ENCODE measurements around the gene MYPOP. TPM values are rescaled to one million over a fixed set of nuclear protein-coding genes. Genes with fewer than 3 reads are reported as not detected.

The MYPOP gene
- total and polyA plus RNA-seq, 10 of the 15 experiments (the other 5 are each of a cell fraction or from before 2014, with no cell fraction given): 0.47 to 9.4 (median 1.4) TPM

DNA sequence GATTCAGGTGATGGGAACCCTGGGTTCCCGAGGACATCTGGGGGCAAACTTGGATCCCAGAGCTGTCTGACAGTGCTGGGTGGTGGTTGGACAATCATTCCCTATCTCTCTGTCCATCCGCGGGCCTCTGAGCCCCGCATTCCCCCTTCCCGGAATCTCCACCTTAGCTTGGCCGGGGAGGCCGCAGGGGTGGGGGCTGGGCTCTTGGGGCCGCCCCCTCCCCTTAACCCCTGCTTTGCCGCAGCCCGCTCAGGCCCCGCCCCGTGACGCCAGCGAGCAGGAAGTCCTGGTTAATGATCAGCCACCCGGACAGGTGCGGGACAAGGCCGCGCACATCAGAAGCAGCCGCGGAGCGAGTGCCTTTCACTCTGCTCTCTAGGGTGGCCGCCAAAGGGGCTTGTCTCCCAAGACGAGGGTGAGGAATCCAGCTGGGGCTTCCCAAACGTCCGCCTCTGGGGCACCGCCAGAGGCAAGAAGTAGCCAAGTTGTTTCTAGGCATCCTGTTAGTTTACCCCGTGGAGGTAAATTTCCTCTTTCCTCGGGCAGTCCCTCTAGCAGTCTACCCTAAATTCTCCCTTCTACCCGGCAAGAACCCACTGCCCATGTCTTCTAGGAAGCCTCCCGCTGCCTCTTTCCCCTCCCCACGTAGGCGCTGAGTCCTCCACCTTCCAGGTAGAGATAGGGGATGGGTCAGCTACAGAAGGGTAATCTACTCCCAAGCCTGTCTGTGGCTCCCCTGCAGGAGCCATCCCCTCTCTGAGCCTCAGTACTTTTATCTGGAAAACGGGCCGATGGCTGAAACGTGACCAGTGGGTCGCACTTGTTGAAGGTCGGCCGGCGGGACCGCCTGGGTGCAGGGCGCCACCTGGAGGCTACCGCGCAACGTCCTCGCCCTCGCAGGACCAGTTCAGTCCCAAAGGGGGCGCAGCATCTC is 19.5 kb downstream of the MYPOP start (continued):
- TF ChIP-seq JUND (IDR thresholded peaks at IDR 0.05; ENCODE audit: low read depth, low read length): 0 out of 2 replicates have a peak, but pooled peaks have one; percentile 16
- no peak for TF ChIP-seq SUZ12 (IDR thresholded peaks at IDR 0.05; ENCODE audit: unreplicated experiment)
- no peak for TF ChIP-seq EZH2 (IDR thresholded peaks at IDR 0.05; ENCODE audit: borderline replicate concordance, control insufficient read depth, low read depth, low read length)
- TF ChIP-seq, protein P1, sequence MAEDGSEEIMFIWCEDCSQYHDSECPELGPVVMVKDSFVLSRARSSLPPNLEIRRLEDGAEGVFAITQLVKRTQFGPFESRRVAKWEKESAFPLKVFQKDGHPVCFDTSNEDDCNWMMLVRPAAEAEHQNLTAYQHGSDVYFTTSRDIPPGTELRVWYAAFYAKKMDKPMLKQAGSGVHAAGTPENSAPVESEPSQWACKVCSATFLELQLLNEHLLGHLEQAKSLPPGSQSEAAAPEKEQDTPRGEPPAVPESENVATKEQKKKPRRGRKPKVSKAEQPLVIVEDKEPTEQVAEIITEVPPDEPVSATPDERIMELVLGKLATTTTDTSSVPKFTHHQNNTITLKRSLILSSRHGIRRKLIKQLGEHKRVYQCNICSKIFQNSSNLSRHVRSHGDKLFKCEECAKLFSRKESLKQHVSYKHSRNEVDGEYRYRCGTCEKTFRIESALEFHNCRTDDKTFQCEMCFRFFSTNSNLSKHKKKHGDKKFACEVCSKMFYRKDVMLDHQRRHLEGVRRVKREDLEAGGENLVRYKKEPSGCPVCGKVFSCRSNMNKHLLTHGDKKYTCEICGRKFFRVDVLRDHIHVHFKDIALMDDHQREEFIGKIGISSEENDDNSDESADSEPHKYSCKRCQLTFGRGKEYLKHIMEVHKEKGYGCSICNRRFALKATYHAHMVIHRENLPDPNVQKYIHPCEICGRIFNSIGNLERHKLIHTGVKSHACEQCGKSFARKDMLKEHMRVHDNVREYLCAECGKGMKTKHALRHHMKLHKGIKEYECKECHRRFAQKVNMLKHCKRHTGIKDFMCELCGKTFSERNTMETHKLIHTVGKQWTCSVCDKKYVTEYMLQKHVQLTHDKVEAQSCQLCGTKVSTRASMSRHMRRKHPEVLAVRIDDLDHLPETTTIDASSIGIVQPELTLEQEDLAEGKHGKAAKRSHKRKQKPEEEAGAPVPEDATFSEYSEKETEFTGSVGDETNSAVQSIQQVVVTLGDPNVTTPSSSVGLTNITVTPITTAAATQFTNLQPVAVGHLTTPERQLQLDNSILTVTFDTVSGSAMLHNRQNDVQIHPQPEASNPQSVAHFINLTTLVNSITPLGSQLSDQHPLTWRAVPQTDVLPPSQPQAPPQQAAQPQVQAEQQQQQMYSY (CRISPR knock-in tag; IDR thresholded peaks at IDR 0.05): no peak
- TF ChIP-seq, protein P2, sequence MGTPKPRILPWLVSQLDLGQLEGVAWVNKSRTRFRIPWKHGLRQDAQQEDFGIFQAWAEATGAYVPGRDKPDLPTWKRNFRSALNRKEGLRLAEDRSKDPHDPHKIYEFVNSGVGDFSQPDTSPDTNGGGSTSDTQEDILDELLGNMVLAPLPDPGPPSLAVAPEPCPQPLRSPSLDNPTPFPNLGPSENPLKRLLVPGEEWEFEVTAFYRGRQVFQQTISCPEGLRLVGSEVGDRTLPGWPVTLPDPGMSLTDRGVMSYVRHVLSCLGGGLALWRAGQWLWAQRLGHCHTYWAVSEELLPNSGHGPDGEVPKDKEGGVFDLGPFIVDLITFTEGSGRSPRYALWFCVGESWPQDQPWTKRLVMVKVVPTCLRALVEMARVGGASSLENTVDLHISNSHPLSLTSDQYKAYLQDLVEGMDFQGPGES (IDR thresholded peaks at IDR 0.05): no peak
- peak; percentile 89 for TF ChIP-seq YY1 (IDR thresholded peaks at IDR 0.05; ENCODE audit: low read depth, low read length)
- TF ChIP-seq SMAD5 (IDR thresholded peaks at IDR 0.05; ENCODE audit: low read depth): no peak; the same call in 1 of the 2 replicates
- no peak for TF ChIP-seq CEBPB (IDR thresholded peaks at IDR 0.05; ENCODE audit: borderline replicate concordance in 1 of 2, low read depth in 2 of 2, low read length in 2 of 2)
- TF ChIP-seq POU2F2 (IDR thresholded peaks at IDR 0.05; ENCODE audit: borderline replicate concordance, low read depth, low read length): peak; percentile 75; the same call in 1 of the 3 replicates
- peak; percentile 99 for TF ChIP-seq BHLHE40 (IDR thresholded peaks at IDR 0.05; ENCODE audit: borderline replicate concordance in 1 of 2, low read depth in 2 of 2, low read length in 1 of 2)
- peak; percentile 83 for TF ChIP-seq CHD2 (IDR thresholded peaks at IDR 0.05; ENCODE audit: borderline replicate concordance, low read depth, low read length)
- TF ChIP-seq PAX8 (IDR thresholded peaks at IDR 0.05): no peak
- TF ChIP-seq ZNF24 (IDR thresholded peaks at IDR 0.05): no peak
- TF ChIP-seq CBFB (IDR thresholded peaks at IDR 0.05; ENCODE audit: low read depth): peak; percentile 24; the same call in 1 of the 2 replicates
- no peak for TF ChIP-seq STAT3 (IDR thresholded peaks at IDR 0.05; ENCODE audit: low read depth, low read length)
- TF ChIP-seq EED (IDR thresholded peaks at IDR 0.05; ENCODE audit: low read depth): peak; percentile 13; the same call in 1 of the 2 replicates
- peak; percentile 14 for TF ChIP-seq BACH1 (IDR thresholded peaks at IDR 0.05; ENCODE audit: borderline replicate concordance)
- no peak for TF ChIP-seq HDAC2 (IDR thresholded peaks at IDR 0.05)
- TF ChIP-seq NFYA (IDR thresholded peaks at IDR 0.05; ENCODE audit: borderline replicate concordance, low read depth, low read length): no peak
- TF ChIP-seq IKZF1 (conservative IDR thresholded peaks at IDR 0.05): peak; percentile 66
- TF ChIP-seq BRCA1 (IDR thresholded peaks at IDR 0.05; ENCODE audit: low read depth, low read length): no peak
- TF ChIP-seq USF2 (IDR thresholded peaks at IDR 0.05; ENCODE audit: borderline replicate concordance, low read depth, low read length): no peak
- TF ChIP-seq RCOR1 (conservative IDR thresholded peaks at IDR 0.05; ENCODE audit: low read depth, low read length): no peak; the same call in 1 of the 2 replicates
- TF ChIP-seq MTA2 (IDR thresholded peaks at IDR 0.05; ENCODE audit: low read depth): peak; percentile 67
- no peak for TF ChIP-seq EGR1 (IDR thresholded peaks at IDR 0.05; ENCODE audit: borderline replicate concordance in 1 of 2, low read depth in 2 of 2, low read length in 2 of 2)
- peak; percentile 93 for TF ChIP-seq TCF12 (IDR thresholded peaks at IDR 0.05; ENCODE audit: low read depth, low read length)

All from GM12878 (cell line).